ENCODE results near the gene MMD2. TPM values are rescaled to one million over a fixed set of nuclear protein-coding genes. Genes with fewer than 3 reads are reported as not detected.

MMD2 gene
- total and polyA plus RNA-seq, 2 of the 8 experiments (the other 6 are each of a cell fraction or from before 2014, with no cell fraction given), result 0.14 TPM; not detected in 1

DNA sequence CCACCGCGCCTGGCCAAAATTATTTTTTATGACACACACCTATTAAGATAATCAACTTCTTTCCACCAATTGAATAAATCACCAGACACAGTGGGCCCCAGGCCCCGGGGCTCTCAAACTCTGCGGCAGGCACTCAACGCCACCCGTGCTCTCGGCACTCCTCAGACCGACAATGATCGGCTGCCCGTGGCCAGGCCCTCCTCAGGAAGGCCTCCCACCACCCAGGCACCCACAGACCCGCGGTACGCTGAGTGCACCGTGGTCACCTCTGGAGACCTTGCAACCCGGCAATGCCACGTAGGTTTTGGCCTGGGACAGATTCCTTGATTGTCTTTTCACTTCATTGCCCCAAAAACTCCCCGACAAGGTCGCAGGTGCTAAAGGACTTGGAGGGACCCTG lies 82.4 kb downstream of the MMD2 start:
- Histone ChIP-seq H2BK12ac (ENCODE audit: low read depth, low read length) (no peak overlapping the region), H3K4me2 (ENCODE audit: insufficient read depth in 1 of 2, low read depth in 2 of 2, low read length in 2 of 2) (no peak overlapping the region), H3K79me1 (ENCODE audit: low read depth, low read length) (no peaks in the 10 kb centered on the region), H2BK120ac (replicated peaks; ENCODE audit: low read depth, low read length) (no peak overlapping the region), H3K4ac (replicated peaks; ENCODE audit: insufficient read length, low read depth, low read length) (no peak overlapping the region), H4K20me1 (replicated peaks in 1 of 2; ENCODE audit: control insufficient read depth in 1 of 2, insufficient read depth in 2 of 2, low read length in 2 of 2) (no peaks in the 10 kb centered on the region), H4K91ac (replicated peaks; ENCODE audit: insufficient read length, low read length) (no peak overlapping the region), H4K5ac (ENCODE audit: insufficient read length, low read depth, low read length) (no peak overlapping the region), H3K79me2 (ENCODE audit: control insufficient read depth in 1 of 2, insufficient read depth in 2 of 2, low read length in 2 of 2) (no peaks in the 10 kb centered on the region), H3K9ac (replicated peaks in 1 of 4; ENCODE audit: extremely low read depth in 1 of 4, low read depth in 3 of 4, low read length in 3 of 4) (no peak overlapping the region; a peak in 1 of 7 replicates), H2AFZ (ENCODE audit: low read length) (no peak overlapping the region), H3K27ac (ENCODE audit: low read depth, low read length) (no peak overlapping the region), H3K36me3 (ENCODE audit: control insufficient read depth in 2 of 4, insufficient read depth in 4 of 4, low read length in 3 of 4) (no peaks in the 10 kb centered on the region; a peak in 1 of 8 replicates), H2BK5ac (ENCODE audit: low read depth, low read length) (no peak overlapping the region), H3K4me1 (replicated peaks in 1 of 4; ENCODE audit: control insufficient read depth in 3 of 4, insufficient read depth in 4 of 4, low read length in 3 of 4) (peaks cover 0 to 7% (median 3%) of the 10 kb centered on the region in 4 experiments; a peak in 2 of 7 replicates), H3K23ac (ENCODE audit: insufficient read length) (no peak overlapping the region), H2BK20ac (ENCODE audit: low read length) (no peak overlapping the region), H4K8ac (ENCODE audit: extremely low read depth, insufficient read depth, low read length) (no peak overlapping the region), H3K23me2 (ENCODE audit: low read depth, low read length) (no peaks in the 10 kb centered on the region), H2AK5ac (ENCODE audit: low read depth, low read length) (no peak overlapping the region), H3K14ac (ENCODE audit: insufficient read length) (no peak overlapping the region), H3K18ac (ENCODE audit: extremely low read depth, low read length) (no peak overlapping the region), H3K56ac (replicated peaks; ENCODE audit: insufficient read length, low read depth, low read length) (no peak overlapping the region), H3K9me3 (ENCODE audit: insufficient read depth in 2 of 2, low read depth in 1 of 2, low read length in 1 of 2) (no peaks in the 10 kb centered on the region), H3K4me3 (ENCODE audit: extremely low read depth in 1 of 4, insufficient read depth in 2 of 4, low read depth in 3 of 4, low read length in 4 of 4) (no peak overlapping the region), H3K27me3 (replicated peaks in 1 of 4; ENCODE audit: control insufficient read depth in 3 of 4, extremely low read depth in 1 of 4, insufficient read depth in 3 of 4, low read length in 3 of 4) (no peaks in the 10 kb centered on the region), H2BK15ac (ENCODE audit: low read length) (no peak overlapping the region)
- 93% methylated on average over 18 of the region's 18 CpGs; no CpG with 5 or more reads in 1 of the 2 experiments for WGBS, 2 experiments (ENCODE audit: extremely low coverage in 1 of 2, insufficient coverage in 1 of 2, insufficient read length in 1 of 2, insufficient replicate concordance in 2 of 2, low coverage in 1 of 2, low lambda C conversion rate in 2 of 2, missing lambda C conversion rate in 1 of 2)
- FAIRE-seq (no peak), DNase-seq (ENCODE audit: low read depth in 1 of 2, low spot score in 2 of 2) (no peak)
- ChIA-PET POLR2A (ENCODE audit: partially characterized antibody) (no interaction called here), CTCF (ENCODE audit: partially characterized antibody) (no interaction called here)
- TF ChIP-seq EP300 (IDR thresholded peaks at IDR 0.05; ENCODE audit: borderline replicate concordance in 1 of 2, low read depth in 2 of 2, low read length in 2 of 2) (no peak), MAFK (IDR thresholded peaks at IDR 0.05; ENCODE audit: low read depth, low read length) (no peak), CTBP2 (IDR thresholded peaks at IDR 0.05; ENCODE audit: borderline replicate concordance, insufficient read depth, insufficient read length, low read length) (no peak), JUND (IDR thresholded peaks at IDR 0.05; ENCODE audit: low read length) (no peak), POLR2A (IDR thresholded peaks at IDR 0.05; ENCODE audit: control extremely low read depth in 1 of 2, low read depth in 2 of 2, low read length in 2 of 2) (no peak), CHD1 (IDR thresholded peaks at IDR 0.05; ENCODE audit: low read depth, low read length) (no peak)

Data from H1 (cell line).